ENCODE data around the gene LRGUK. TPM values are rescaled to one million over a fixed set of nuclear protein-coding genes. Genes with fewer than 3 reads are reported as not detected.

LRGUK gene
- total and polyA plus RNA-seq, 8 donors = 0.43 to 1.6 (median 0.90) TPM

DNA sequence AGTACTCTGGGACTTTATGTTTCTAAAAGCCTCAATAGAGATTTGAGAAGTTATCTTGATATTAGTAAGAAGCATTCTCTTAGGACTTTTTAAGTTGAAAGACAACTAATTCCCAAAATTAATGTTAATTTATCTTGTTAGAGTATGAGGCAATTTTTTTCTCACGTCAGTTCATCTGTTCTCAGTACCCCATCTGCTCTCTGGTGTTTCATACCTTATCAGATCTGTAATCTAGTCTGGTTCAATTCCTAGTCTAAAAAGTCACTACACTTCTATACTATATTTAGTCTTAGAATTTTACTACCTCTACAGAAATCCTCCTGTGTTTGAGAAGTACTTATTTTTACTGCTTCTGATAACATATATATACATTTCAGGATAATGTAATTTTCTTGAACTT is 66.1 kb downstream of the LRGUK start:
- no peak for FAIRE-seq
- whole genome bisulfite sequencing, 2 donors = 91 to 96% methylated on average over 1 of the region's 1 CpG
- ATAC-seq = no peak
- TF ChIP-seq, protein P1, sequence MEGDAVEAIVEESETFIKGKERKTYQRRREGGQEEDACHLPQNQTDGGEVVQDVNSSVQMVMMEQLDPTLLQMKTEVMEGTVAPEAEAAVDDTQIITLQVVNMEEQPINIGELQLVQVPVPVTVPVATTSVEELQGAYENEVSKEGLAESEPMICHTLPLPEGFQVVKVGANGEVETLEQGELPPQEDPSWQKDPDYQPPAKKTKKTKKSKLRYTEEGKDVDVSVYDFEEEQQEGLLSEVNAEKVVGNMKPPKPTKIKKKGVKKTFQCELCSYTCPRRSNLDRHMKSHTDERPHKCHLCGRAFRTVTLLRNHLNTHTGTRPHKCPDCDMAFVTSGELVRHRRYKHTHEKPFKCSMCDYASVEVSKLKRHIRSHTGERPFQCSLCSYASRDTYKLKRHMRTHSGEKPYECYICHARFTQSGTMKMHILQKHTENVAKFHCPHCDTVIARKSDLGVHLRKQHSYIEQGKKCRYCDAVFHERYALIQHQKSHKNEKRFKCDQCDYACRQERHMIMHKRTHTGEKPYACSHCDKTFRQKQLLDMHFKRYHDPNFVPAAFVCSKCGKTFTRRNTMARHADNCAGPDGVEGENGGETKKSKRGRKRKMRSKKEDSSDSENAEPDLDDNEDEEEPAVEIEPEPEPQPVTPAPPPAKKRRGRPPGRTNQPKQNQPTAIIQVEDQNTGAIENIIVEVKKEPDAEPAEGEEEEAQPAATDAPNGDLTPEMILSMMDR (IDR thresholded peaks at IDR 0.05) = no peak
- Histone ChIP-seq H3K4me3 (no peak overlapping the region), H3K36me3 (no peaks in the 10 kb centered on the region), H3K9me3 (no peaks in the 10 kb centered on the region), H3K4me1 (no peaks in the 10 kb centered on the region), H3K27ac (no peak overlapping the region), H3K27me3 (no peaks in the 10 kb centered on the region)
- DNase-seq = no peak
- intact Hi-C loops (cut with DNase I) = no loop called here

GRCh38 chr7:134195252-134195651 is 68.1 kb downstream of the LRGUK start:
- Histone ChIP-seq H3K9me3 (no peaks in the 10 kb centered on the region), H3K4me3 (no peak overlapping the region), H3K4me1 (no peaks in the 10 kb centered on the region), H3K27me3 (no peaks in the 10 kb centered on the region), H3K36me3 (no peaks in the 10 kb centered on the region), H3K27ac (no peak overlapping the region)
- DNase-seq (no peak), FAIRE-seq (no peak), ATAC-seq (no peak)
- TF ChIP-seq, protein P1 (IDR thresholded peaks at IDR 0.05) = no peak
- intact Hi-C loops (cut with DNase I) = no loop called here

DNA sequence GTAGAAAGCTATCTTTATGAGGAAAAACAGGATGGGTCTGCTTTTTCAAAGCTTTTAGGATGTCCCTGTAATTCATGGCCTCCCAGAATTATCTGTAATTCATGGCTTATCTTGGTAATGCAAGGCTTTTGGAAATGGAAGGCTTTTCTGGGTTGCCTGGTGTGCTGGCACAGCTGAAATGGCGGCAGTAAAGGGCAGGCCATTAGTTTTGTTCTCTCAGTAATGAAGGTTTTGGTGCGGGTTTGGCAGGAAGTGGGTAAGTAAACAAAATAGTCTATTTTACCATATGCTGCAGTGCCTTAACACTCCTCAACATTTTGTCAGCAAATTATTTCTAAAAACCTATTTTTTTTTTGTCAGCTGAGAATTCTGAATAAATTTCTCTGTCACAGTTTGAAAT is 69.3 kb downstream of the LRGUK start:
- TF ChIP-seq, protein P1 (IDR thresholded peaks at IDR 0.05) = no peak
- intact Hi-C loops (cut with DNase I) = no loop called here

GRCh38 chr7:134197345-134197744 is 70.2 kb downstream of the LRGUK start:
- intact Hi-C loops (cut with DNase I) = no loop called here

More for the DNA sequence above, 69.3 kb downstream of the LRGUK start:
- Histone ChIP-seq H3K9me3 (no peaks in the 10 kb centered on the region), H3K36me3 (no peaks in the 10 kb centered on the region), H3K27ac (no peak overlapping the region), H3K4me1 (no peaks in the 10 kb centered on the region), H3K27me3 (no peaks in the 10 kb centered on the region), H3K4me3 (no peak overlapping the region)
- FAIRE-seq = no peak
- no peak for DNase-seq
- no peak for ATAC-seq
- WGBS, 2 donors = 82 to 88% methylated on average over 2 of the region's 2 CpGs

GRCh38 chr7:134200970-134201369 is 73.8 kb downstream of the LRGUK start:
- DNase-seq = no peak

More at GRCh38 chr7:134197345-134197744, 70.2 kb downstream of the LRGUK start:
- ATAC-seq = no peak
- no peaks in the 10 kb centered on the region for H3K27me3 ChIP-seq
- WGBS, 2 donors = 92 to 94% methylated on average over 2 of the region's 2 CpGs
- no peak for DNase-seq
- FAIRE-seq = no peak
- H3K27ac ChIP-seq = no peak overlapping the region
- H3K4me3 ChIP-seq = no peak overlapping the region
- no peaks in the 10 kb centered on the region for H3K9me3 ChIP-seq
- no peaks in the 10 kb centered on the region for H3K4me1 ChIP-seq
- no peaks in the 10 kb centered on the region for H3K36me3 ChIP-seq
- TF ChIP-seq, protein P1 (IDR thresholded peaks at IDR 0.05) = no peak

More at GRCh38 chr7:134200970-134201369, 73.8 kb downstream of the LRGUK start:
- ATAC-seq (no peak), FAIRE-seq (no peak)
- no peak overlapping the region for H3K4me3 ChIP-seq
- H3K9me3 ChIP-seq = no peaks in the 10 kb centered on the region
- no peak overlapping the region for H3K27ac ChIP-seq
- 84 to 91% methylated on average over 5 of the region's 5 CpGs for WGBS, 2 donors
- TF ChIP-seq, protein P1 (IDR thresholded peaks at IDR 0.05) = no peak
- H3K27me3 ChIP-seq = no peaks in the 10 kb centered on the region
- H3K4me1 ChIP-seq = no peaks in the 10 kb centered on the region
- intact Hi-C loops (cut with DNase I) = no loop called here
- H3K36me3 ChIP-seq = no peaks in the 10 kb centered on the region
